NB4 (cell line): ENCODE data around the gene RPS6KA5.

ENCODE experiments used
- DNase-seq: peaks from one replicate; pipeline ENCODE4 v3.0.0; 2010; ENCODE audit warnings: low read depth
- H3K4me3 ChIP-seq: one replicate; pipeline ENCODE4 v1.5.1; 2011; ENCODE audit warnings: mild to moderate bottlenecking, low read depth, low read length, moderate library complexity
- CTCF ChIP-seq: IDR thresholded peaks from one replicate; pipeline ENCODE4 v1.5.1; 2012; ENCODE audit warnings: low read depth, low read length
- MAX ChIP-seq: IDR thresholded peaks from 2 replicates; pipeline ENCODE4 v1.6.1; 2011; ENCODE audit warnings: low read depth, low read length
- MYC ChIP-seq: IDR thresholded peaks from 2 replicates; pipeline ENCODE4 v1.6.1; 2011; ENCODE audit warnings: low read depth, low read length
- POLR2A ChIP-seq: IDR thresholded peaks from 2 replicates; pipeline ENCODE4 v1.6.1; 2011; ENCODE audit warnings: mild to moderate bottlenecking; ENCODE audit not compliant: insufficient read length; ENCODE audit errors: extremely low read depth

RPS6KA5 gene

GRCh38 chr14:90979515-90979914 is 80.9 kb downstream of the RPS6KA5 start:
- no peak overlapping the region for H3K4me3 ChIP-seq
- no peak for DNase-seq
- TF ChIP-seq CTCF (no peak), POLR2A (no peak), MAX (no peak), MYC (no peak)

GRCh38 chr14:90976101-90976500 is 84.3 kb downstream of the RPS6KA5 start:
- DNase-seq, result no peak
- TF ChIP-seq MYC (no peak), POLR2A (no peak), MAX (no peak), CTCF (no peak)

GRCh38 chr14:90971687-90972086 is 88.8 kb downstream of the RPS6KA5 start:
- no peak for TF ChIP-seq MYC
- no peak for TF ChIP-seq MAX
- no peak for TF ChIP-seq CTCF
- TF ChIP-seq POLR2A, result no peak
- H3K4me3 ChIP-seq, result no peak overlapping the region
- DNase-seq, result no peak

More at GRCh38 chr14:90976101-90976500, 84.3 kb downstream of the RPS6KA5 start:
- no peak overlapping the region for H3K4me3 ChIP-seq

GRCh38 chr14:90970167-90970600 is 90.3 kb downstream of the RPS6KA5 start:
- peak overlapping the region; percentile 18 for H3K4me3 ChIP-seq
- peak; percentile 70 for DNase-seq
- TF ChIP-seq POLR2A (no peak), MYC (no peak), MAX (no peak), CTCF (no peak)

- peak; percentile 71 for DNase-seq
- peak overlapping the region; percentile 18 for H3K4me3 ChIP-seq
- TF ChIP-seq MYC, result 0 out of 2 replicates have a peak, but pooled peaks have one; percentile 4
- TF ChIP-seq CTCF, result no peak
- no peak for TF ChIP-seq MAX
Observed at GRCh38 chr14:90969531-90970166, 90.8 kb downstream of the RPS6KA5 start.
